ENCODE results near the gene ALPK3. TPM values are rescaled to one million over a fixed set of nuclear protein-coding genes. Genes with fewer than 3 reads are reported as not detected.
A peak's percentile ranks its signal among the peaks of the same experiment; 100 is the strongest.

ALPK3 gene
- total and polyA plus RNA-seq, 2 experiments from 2014 or later = 3.7 to 29.7 TPM

DNA sequence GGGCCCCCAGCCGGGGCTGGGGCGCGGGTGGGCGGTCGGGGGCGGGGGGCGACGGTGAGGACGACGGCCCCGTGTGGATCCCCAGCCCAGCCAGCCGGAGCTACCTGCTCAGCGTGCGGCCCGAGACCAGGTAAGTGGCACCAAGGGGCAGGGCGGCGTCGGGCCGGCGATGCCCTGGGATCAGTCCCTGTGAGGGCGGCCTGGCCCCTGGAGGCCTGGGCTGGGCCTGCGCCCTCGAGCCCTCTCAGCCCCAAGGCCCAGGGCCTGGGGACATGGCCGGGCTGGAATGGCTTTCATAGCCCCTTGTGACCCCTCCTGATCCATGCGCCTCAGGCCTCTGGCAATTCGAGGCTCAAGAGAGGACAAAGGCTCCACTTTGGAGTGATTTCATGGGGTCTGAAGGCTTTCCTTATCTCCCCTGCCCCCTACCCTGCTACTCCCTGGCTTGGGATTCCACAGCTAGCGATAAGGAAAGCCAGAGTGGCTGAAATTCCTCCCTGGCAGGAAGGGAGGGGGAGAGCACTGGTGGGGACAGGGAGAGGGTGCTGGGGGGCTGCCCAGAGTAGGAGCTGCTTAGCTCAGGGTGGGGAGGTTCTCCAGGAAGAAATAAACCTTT lies 418 bp downstream of the ALPK3 start:
- Histone ChIP-seq H2AFZ (peak overlapping the region; percentile 87), H3K4me1 (ENCODE audit: insufficient read depth) (peaks cover 17% of the 10 kb centered on the region), H3K27me3 (ENCODE audit: insufficient read depth) (peaks cover 5% of the 10 kb centered on the region; the same call in 1 of the 2 replicates), H3K36me3 (ENCODE audit: insufficient read depth) (no peaks in the 10 kb centered on the region), H4K20me1 (replicated peaks; ENCODE audit: insufficient read depth) (no peaks in the 10 kb centered on the region; the same call in none of the 2 replicates), H3K4me2 (peak overlapping the region; percentile 80), H3K27ac (ENCODE audit: low read depth) (peak overlapping the region; percentile 78; the same call in 1 of the 2 replicates), H3K9me2 (ENCODE audit: insufficient read depth) (no peaks in the 10 kb centered on the region), H3K4me3 (peak overlapping the region; percentile 52), H3K79me2 (replicated peaks; ENCODE audit: insufficient read depth) (peaks cover 21% of the 10 kb centered on the region), H3F3A (replicated peaks; ENCODE audit: low read depth) (0 out of 2 replicates have a peak, but pooled peaks cover 5% of the 10 kb centered on the region)
- H3K27me3 Mint-ChIP-seq (ENCODE audit: insufficient read depth, low read depth, poor library complexity) = peaks cover 12% of the 10 kb centered on the region
- H3K4me1 Mint-ChIP-seq = peaks cover 36% of the 10 kb centered on the region
- TF ChIP-seq CREB1 (CRISPR knock-in tag; IDR thresholded peaks at IDR 0.05; ENCODE audit: low read depth) = no peak
- no peak for TF ChIP-seq ZNF114 (CRISPR knock-in tag; IDR thresholded peaks at IDR 0.05)
- no peak; the same call in 1 of the 2 replicates for TF ChIP-seq POLR2AphosphoS5 (IDR thresholded peaks at IDR 0.05; ENCODE audit: low read depth)
- no peak for TF ChIP-seq EZH2 (IDR thresholded peaks at IDR 0.05; ENCODE audit: low read depth, unreplicated experiment)
- TF ChIP-seq NANOG (IDR thresholded peaks at IDR 0.05; ENCODE audit: borderline replicate concordance) = no peak
- TF ChIP-seq, protein P1, sequence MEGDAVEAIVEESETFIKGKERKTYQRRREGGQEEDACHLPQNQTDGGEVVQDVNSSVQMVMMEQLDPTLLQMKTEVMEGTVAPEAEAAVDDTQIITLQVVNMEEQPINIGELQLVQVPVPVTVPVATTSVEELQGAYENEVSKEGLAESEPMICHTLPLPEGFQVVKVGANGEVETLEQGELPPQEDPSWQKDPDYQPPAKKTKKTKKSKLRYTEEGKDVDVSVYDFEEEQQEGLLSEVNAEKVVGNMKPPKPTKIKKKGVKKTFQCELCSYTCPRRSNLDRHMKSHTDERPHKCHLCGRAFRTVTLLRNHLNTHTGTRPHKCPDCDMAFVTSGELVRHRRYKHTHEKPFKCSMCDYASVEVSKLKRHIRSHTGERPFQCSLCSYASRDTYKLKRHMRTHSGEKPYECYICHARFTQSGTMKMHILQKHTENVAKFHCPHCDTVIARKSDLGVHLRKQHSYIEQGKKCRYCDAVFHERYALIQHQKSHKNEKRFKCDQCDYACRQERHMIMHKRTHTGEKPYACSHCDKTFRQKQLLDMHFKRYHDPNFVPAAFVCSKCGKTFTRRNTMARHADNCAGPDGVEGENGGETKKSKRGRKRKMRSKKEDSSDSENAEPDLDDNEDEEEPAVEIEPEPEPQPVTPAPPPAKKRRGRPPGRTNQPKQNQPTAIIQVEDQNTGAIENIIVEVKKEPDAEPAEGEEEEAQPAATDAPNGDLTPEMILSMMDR (conservative IDR thresholded peaks at IDR 0.05; ENCODE audit: low read depth in 2 of 2) = no peak
- no peak for TF ChIP-seq EZH2phosphoT487 (IDR thresholded peaks at IDR 0.05; ENCODE audit: unreplicated experiment)
- no peak for TF ChIP-seq JUNB (IDR thresholded peaks at IDR 0.05; ENCODE audit: unreplicated experiment)
- TF ChIP-seq, protein P2, sequence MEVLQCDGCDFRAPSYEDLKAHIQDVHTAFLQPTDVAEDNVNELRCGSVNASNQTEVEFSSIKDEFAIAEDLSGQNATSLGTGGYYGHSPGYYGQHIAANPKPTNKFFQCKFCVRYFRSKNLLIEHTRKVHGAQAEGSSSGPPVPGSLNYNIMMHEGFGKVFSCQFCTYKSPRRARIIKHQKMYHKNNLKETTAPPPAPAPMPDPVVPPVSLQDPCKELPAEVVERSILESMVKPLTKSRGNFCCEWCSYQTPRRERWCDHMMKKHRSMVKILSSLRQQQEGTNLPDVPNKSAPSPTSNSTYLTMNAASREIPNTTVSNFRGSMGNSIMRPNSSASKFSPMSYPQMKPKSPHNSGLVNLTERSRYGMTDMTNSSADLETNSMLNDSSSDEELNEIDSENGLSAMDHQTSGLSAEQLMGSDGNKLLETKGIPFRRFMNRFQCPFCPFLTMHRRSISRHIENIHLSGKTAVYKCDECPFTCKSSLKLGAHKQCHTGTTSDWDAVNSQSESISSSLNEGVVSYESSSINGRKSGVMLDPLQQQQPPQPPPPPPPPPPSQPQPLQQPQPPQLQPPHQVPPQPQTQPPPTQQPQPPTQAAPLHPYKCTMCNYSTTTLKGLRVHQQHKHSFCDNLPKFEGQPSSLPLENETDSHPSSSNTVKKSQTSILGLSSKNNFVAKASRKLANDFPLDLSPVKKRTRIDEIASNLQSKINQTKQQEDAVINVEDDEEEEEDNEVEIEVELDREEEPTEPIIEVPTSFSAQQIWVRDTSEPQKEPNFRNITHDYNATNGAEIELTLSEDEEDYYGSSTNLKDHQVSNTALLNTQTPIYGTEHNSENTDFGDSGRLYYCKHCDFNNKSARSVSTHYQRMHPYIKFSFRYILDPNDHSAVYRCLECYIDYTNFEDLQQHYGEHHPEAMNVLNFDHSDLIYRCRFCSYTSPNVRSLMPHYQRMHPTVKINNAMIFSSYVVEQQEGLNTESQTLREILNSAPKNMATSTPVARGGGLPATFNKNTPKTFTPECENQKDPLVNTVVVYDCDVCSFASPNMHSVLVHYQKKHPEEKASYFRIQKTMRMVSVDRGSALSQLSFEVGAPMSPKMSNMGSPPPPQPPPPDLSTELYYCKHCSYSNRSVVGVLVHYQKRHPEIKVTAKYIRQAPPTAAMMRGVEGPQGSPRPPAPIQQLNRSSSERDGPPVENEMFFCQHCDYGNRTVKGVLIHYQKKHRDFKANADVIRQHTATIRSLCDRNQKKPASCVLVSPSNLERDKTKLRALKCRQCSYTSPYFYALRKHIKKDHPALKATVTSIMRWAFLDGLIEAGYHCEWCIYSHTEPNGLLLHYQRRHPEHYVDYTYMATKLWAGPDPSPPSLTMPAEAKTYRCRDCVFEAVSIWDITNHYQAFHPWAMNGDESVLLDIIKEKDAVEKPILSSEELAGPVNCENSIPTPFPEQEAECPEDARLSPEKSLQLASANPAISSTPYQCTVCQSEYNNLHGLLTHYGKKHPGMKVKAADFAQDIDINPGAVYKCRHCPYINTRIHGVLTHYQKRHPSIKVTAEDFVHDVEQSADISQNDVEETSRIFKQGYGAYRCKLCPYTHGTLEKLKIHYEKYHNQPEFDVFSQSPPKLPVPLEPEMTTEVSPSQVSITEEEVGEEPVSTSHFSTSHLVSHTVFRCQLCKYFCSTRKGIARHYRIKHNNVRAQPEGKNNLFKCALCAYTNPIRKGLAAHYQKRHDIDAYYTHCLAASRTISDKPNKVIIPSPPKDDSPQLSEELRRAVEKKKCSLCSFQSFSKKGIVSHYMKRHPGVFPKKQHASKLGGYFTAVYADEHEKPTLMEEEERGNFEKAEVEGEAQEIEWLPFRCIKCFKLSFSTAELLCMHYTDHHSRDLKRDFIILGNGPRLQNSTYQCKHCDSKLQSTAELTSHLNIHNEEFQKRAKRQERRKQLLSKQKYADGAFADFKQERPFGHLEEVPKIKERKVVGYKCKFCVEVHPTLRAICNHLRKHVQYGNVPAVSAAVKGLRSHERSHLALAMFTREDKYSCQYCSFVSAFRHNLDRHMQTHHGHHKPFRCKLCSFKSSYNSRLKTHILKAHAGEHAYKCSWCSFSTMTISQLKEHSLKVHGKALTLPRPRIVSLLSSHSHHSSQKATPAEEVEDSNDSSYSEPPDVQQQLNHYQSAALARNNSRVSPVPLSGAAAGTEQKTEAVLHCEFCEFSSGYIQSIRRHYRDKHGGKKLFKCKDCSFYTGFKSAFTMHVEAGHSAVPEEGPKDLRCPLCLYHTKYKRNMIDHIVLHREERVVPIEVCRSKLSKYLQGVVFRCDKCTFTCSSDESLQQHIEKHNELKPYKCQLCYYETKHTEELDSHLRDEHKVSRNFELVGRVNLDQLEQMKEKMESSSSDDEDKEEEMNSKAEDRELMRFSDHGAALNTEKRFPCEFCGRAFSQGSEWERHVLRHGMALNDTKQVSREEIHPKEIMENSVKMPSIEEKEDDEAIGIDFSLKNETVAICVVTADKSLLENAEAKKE (CRISPR knock-in tag; IDR thresholded peaks at IDR 0.05) = no peak
- no peak for TF ChIP-seq ZNF331 (CRISPR knock-in tag; IDR thresholded peaks at IDR 0.05; ENCODE audit: low read depth)
- TF ChIP-seq, protein P3, sequence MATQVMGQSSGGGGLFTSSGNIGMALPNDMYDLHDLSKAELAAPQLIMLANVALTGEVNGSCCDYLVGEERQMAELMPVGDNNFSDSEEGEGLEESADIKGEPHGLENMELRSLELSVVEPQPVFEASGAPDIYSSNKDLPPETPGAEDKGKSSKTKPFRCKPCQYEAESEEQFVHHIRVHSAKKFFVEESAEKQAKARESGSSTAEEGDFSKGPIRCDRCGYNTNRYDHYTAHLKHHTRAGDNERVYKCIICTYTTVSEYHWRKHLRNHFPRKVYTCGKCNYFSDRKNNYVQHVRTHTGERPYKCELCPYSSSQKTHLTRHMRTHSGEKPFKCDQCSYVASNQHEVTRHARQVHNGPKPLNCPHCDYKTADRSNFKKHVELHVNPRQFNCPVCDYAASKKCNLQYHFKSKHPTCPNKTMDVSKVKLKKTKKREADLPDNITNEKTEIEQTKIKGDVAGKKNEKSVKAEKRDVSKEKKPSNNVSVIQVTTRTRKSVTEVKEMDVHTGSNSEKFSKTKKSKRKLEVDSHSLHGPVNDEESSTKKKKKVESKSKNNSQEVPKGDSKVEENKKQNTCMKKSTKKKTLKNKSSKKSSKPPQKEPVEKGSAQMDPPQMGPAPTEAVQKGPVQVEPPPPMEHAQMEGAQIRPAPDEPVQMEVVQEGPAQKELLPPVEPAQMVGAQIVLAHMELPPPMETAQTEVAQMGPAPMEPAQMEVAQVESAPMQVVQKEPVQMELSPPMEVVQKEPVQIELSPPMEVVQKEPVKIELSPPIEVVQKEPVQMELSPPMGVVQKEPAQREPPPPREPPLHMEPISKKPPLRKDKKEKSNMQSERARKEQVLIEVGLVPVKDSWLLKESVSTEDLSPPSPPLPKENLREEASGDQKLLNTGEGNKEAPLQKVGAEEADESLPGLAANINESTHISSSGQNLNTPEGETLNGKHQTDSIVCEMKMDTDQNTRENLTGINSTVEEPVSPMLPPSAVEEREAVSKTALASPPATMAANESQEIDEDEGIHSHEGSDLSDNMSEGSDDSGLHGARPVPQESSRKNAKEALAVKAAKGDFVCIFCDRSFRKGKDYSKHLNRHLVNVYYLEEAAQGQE (IDR thresholded peaks at IDR 0.05; ENCODE audit: unreplicated experiment) = no peak
- TF ChIP-seq, protein P4, sequence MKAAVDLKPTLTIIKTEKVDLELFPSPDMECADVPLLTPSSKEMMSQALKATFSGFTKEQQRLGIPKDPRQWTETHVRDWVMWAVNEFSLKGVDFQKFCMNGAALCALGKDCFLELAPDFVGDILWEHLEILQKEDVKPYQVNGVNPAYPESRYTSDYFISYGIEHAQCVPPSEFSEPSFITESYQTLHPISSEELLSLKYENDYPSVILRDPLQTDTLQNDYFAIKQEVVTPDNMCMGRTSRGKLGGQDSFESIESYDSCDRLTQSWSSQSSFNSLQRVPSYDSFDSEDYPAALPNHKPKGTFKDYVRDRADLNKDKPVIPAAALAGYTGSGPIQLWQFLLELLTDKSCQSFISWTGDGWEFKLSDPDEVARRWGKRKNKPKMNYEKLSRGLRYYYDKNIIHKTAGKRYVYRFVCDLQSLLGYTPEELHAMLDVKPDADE (IDR thresholded peaks at IDR 0.05) = no peak
- TF ChIP-seq STAT1 (IDR thresholded peaks at IDR 0.05; ENCODE audit: unreplicated experiment) = no peak
- H3K27ac Mint-ChIP-seq = no peak overlapping the region
- peaks cover 9% of the 10 kb centered on the region for H3K36me3 Mint-ChIP-seq (ENCODE audit: low read depth)
- H3K4me3 Mint-ChIP-seq = peak overlapping the region; percentile 75
- ATAC-seq = peak; percentile 76
- H3K9me3 Mint-ChIP-seq = no peaks in the 10 kb centered on the region
- peak; percentile 75 for DNase-seq (ENCODE audit: low spot score)

Measured in GM23338 (cell line).